PC-3 (cell line): Measurements from ENCODE around the gene PPP1R17. TPM values are rescaled to one million over a fixed set of nuclear protein-coding genes. Genes with fewer than 3 reads are reported as not detected.

Experiments used
- ATAC-seq: fragments of 200-7000 bp; cut with Tn5 transposase; 2 replicates; pipeline ENCODE4 v1.9.1; 2020; ENCODE audit warnings: mild to moderate bottlenecking, moderate library complexity
- BruUV-seq: library from RNA; stranded (reverse); fragments of 400-500 nt; replicated peaks from 2 replicates; lab custom pipeline; 2021; lab: Mats Ljungman, UMichigan
- CTCF ChIA-PET: fragments of 300-600 bp; sonication (Branson Sonifier 250); formaldehyde crosslinking; loops from one replicate; lab custom pipeline; 2022; ENCODE audit warnings: antibody characterized with exemption; lab: Charles Lee
- POLR2A ChIA-PET: fragments of 300-600 bp; sonication (Branson Sonifier 250); formaldehyde crosslinking; loops from one replicate; lab custom pipeline; 2022; ENCODE audit warnings: antibody characterized with exemption; ENCODE audit not compliant: unreplicated experiment; lab: Charles Lee
- DNase-seq: peaks from one replicate; pipeline ENCODE4 v3.0.0-alpha.2; 2015
- H2AFZ ChIP-seq: fragments of 300-600 bp; sonication (generic); 2 replicates; pipeline ENCODE4 v1.6.0; 2016; ENCODE audit warnings: antibody characterized with exemption, low read length
- H3F3A ChIP-seq: fragments of 300-600 bp; sonication (generic); one replicate; pipeline ENCODE4 v1.6.0; 2017; ENCODE audit warnings: antibody characterized with exemption, low read length, control low read depth, mild to moderate bottlenecking; ENCODE audit not compliant: unreplicated experiment
- H3K27ac ChIP-seq: fragments of 300-600 bp; sonication (generic); 2 replicates; pipeline ENCODE4 v1.5.1; 2016; ENCODE audit warnings: mild to moderate bottlenecking, low read length
- H3K27me3 ChIP-seq: fragments of 300-600 bp; sonication (generic); 2 replicates; pipeline ENCODE4 v1.6.1; 2016; ENCODE audit warnings: low read length, mixed read lengths
- H3K36me3 ChIP-seq: fragments of 300-600 bp; sonication (generic); 2 replicates; pipeline ENCODE4 v1.6.1; 2016; ENCODE audit warnings: low read depth, mixed run types, low read length, mixed read lengths
- H3K4me1 ChIP-seq: fragments of 300-600 bp; sonication (generic); 2 replicates; pipeline ENCODE4 v1.5.1; 2016; ENCODE audit warnings: low read length; ENCODE audit not compliant: insufficient read depth
- H3K4me2 ChIP-seq: fragments of 300-600 bp; sonication (generic); 2 replicates; pipeline ENCODE4 v1.6.0; 2016; ENCODE audit warnings: low read length
- H3K4me3 ChIP-seq: fragments of 300-600 bp; sonication (generic); 2 replicates; pipeline ENCODE4 v1.5.1; 2016; ENCODE audit warnings: mild to moderate bottlenecking, low read length, mixed read lengths
- H3K79me2 ChIP-seq: fragments of 300-600 bp; sonication (generic); 2 replicates; pipeline ENCODE4 v1.6.1; 2017; ENCODE audit warnings: low read length, mixed read lengths
- H3K9ac ChIP-seq: fragments of 300-600 bp; sonication (generic); 2 replicates; pipeline ENCODE4 v1.6.0; 2016; ENCODE audit warnings: mild to moderate bottlenecking, low read length
- H3K9me2 ChIP-seq: fragments of 300-600 bp; sonication (generic); replicated peaks from 2 replicates; pipeline ENCODE4 v1.6.1; 2016; ENCODE audit warnings: mixed run types, low read length, mixed read lengths
- H3K9me3 ChIP-seq: fragments of 300-600 bp; sonication (generic); 2 replicates; pipeline ENCODE4 v1.6.1; 2016; ENCODE audit warnings: low read length, mixed read lengths
- H4K20me1 ChIP-seq: fragments of 300-600 bp; sonication (generic); 2 replicates; pipeline ENCODE4 v1.6.1; 2016; ENCODE audit warnings: low read length, mixed read lengths
- EZH2 ChIP-seq: fragments of 300-600 bp; sonication (generic); IDR thresholded peaks from one replicate; pipeline ENCODE4 v1.6.1; 2017; ENCODE audit warnings: antibody characterized with exemption, mild to moderate bottlenecking, low read length; ENCODE audit not compliant: unreplicated experiment
- EZH2phosphoT487 ChIP-seq: fragments of 300-600 bp; sonication (generic); IDR thresholded peaks from 2 replicates; pipeline ENCODE4 v1.6.1; 2018; ENCODE audit warnings: mild to moderate bottlenecking, antibody characterized with exemption, low read length, borderline replicate concordance
- intact Hi-C: fragments of 100-400 bp; cut with micrococcal nuclease; formaldehyde crosslinking; loops from 2 replicates; pipeline ENCODE4 v1.9.0; 2023
- total RNA-seq: library from RNA; depleted of rRNA; stranded (reverse); fragments of >200 nt; gene quantifications from 2 replicates; pipeline ENCODE4 v1.2.3, GENCODE V29; 2014
- TF ChIP-seq, protein P1 (sequence below): fragments of 300-600 bp; sonication (generic); conservative IDR thresholded peaks from 2 replicates; pipeline ENCODE4 v1.5.1; 2017; ENCODE audit warnings: antibody characterized with exemption, low read depth, mild to moderate bottlenecking, low read length

Gene PPP1R17
- total RNA-seq, 1 experiment from 2014 or later, result not detected

GRCh38 chr7:31710171-31710570, 23.2 kb downstream of the PPP1R17 start:
- H3K27ac ChIP-seq, result no peak overlapping the region
- POLR2A ChIA-PET, result no interaction called here
- CTCF ChIA-PET, result no interaction called here
- no peak overlapping the region for H2AFZ ChIP-seq
- DNase-seq, result no peak
- no peaks in the 10 kb centered on the region for H3F3A ChIP-seq
- BruUV-seq, result no TSS peak
- no peak overlapping the region for H3K4me3 ChIP-seq
- no peaks in the 10 kb centered on the region for H3K9me3 ChIP-seq
- ATAC-seq, result no peak
- no peaks in the 10 kb centered on the region for H3K36me3 ChIP-seq
- H3K9me2 ChIP-seq, result no peaks in the 10 kb centered on the region
- H3K27me3 ChIP-seq, result peaks cover 62% of the 10 kb centered on the region
- intact Hi-C loops, result no loop called here
- H3K9ac ChIP-seq, result no peak overlapping the region
- no peaks in the 10 kb centered on the region for H4K20me1 ChIP-seq
- H3K79me2 ChIP-seq, result no peaks in the 10 kb centered on the region
- TF ChIP-seq EZH2 (no peak), EZH2phosphoT487 (no peak)
- TF ChIP-seq, protein P1, sequence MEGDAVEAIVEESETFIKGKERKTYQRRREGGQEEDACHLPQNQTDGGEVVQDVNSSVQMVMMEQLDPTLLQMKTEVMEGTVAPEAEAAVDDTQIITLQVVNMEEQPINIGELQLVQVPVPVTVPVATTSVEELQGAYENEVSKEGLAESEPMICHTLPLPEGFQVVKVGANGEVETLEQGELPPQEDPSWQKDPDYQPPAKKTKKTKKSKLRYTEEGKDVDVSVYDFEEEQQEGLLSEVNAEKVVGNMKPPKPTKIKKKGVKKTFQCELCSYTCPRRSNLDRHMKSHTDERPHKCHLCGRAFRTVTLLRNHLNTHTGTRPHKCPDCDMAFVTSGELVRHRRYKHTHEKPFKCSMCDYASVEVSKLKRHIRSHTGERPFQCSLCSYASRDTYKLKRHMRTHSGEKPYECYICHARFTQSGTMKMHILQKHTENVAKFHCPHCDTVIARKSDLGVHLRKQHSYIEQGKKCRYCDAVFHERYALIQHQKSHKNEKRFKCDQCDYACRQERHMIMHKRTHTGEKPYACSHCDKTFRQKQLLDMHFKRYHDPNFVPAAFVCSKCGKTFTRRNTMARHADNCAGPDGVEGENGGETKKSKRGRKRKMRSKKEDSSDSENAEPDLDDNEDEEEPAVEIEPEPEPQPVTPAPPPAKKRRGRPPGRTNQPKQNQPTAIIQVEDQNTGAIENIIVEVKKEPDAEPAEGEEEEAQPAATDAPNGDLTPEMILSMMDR, result no peak
- H3K4me2 ChIP-seq, result no peak overlapping the region
- no peaks in the 10 kb centered on the region for H3K4me1 ChIP-seq

DNA sequence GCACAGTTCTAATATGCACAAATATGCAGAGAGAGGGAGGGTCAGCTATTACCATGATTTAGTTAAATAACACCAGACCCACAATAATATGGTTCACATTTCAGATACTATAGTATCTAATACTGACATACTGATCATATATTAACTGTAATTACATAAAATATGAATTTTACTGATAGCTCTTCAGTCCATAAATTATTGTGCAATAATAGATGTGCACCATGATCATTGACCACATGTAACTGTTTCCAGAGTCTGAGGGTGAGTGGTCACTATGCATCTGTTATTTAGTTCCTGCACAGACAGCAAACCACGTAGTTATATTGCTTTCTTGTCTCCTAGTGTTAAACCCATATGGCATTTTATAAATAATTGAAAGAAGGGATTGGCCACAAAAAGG, 29.3 kb downstream of the PPP1R17 start:
- Histone ChIP-seq H3K36me3 (no peaks in the 10 kb centered on the region), H3K79me2 (no peaks in the 10 kb centered on the region), H3K9me3 (no peaks in the 10 kb centered on the region), H3F3A (no peaks in the 10 kb centered on the region), H3K4me2 (no peak overlapping the region), H3K27me3 (peaks cover 40% of the 10 kb centered on the region), H3K27ac (no peak overlapping the region), H3K4me3 (no peak overlapping the region), H3K9me2 (no peaks in the 10 kb centered on the region), H2AFZ (no peak overlapping the region), H3K9ac (no peak overlapping the region), H3K4me1 (no peaks in the 10 kb centered on the region), H4K20me1 (no peaks in the 10 kb centered on the region)
- ChIA-PET CTCF (no interaction called here), POLR2A (no interaction called here)
- ATAC-seq (no peak), DNase-seq (no peak)
- BruUV-seq, result no TSS peak
- TF ChIP-seq EZH2phosphoT487, result no peak
- no peak for TF ChIP-seq EZH2
- TF ChIP-seq, protein P1, result no peak
- intact Hi-C loops, result no loop called here

DNA sequence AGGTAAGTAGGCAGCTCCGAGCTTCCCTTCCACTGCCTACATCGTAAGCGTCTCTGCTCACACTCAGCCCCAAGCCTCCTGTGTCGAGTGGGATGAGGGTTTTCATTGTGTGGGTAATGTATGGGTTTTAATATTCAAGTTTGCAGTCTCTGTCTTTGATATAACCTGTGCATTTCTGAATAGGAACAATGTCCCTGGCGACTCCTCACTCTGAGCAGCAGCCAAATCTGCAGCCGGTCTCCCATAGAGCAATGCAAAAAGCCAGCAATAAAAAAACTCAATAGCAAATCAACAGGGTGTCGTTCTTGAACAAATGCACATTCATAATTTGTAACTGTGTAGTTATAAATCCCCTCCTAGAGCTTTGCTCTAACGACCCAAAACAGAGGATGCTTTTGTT, 33.4 kb downstream of the PPP1R17 start:
- no peak overlapping the region for H3K27ac ChIP-seq
- H2AFZ ChIP-seq, result no peak overlapping the region
- DNase-seq (no peak), ATAC-seq (no peak)
- H3K36me3 ChIP-seq, result no peaks in the 10 kb centered on the region
- H4K20me1 ChIP-seq, result no peaks in the 10 kb centered on the region
- H3K4me2 ChIP-seq, result no peak overlapping the region
- no peaks in the 10 kb centered on the region for H3K9me2 ChIP-seq
- peaks cover 74% of the 10 kb centered on the region for H3K27me3 ChIP-seq
- no peak overlapping the region for H3K4me3 ChIP-seq
- no peaks in the 10 kb centered on the region for H3K79me2 ChIP-seq
- POLR2A ChIA-PET, result no interaction called here
- no peaks in the 10 kb centered on the region for H3K4me1 ChIP-seq
- H3F3A ChIP-seq, result no peaks in the 10 kb centered on the region
- CTCF ChIA-PET, result no interaction called here
- intact Hi-C loops, result no loop called here
- no peaks in the 10 kb centered on the region for H3K9me3 ChIP-seq
- no peak overlapping the region for H3K9ac ChIP-seq
- TF ChIP-seq EZH2phosphoT487 (no peak), EZH2 (no peak)
- TF ChIP-seq, protein P1, result no peak
- no TSS peak for BruUV-seq
